Measurements from ENCODE around the gene FAM20A. TPM values are rescaled to one million over a fixed set of nuclear protein-coding genes. Genes with fewer than 3 reads are reported as not detected.

FAM20A gene
- total and polyA plus RNA-seq, 8 donors: 11.4 to 81.3 (median 17.0) TPM; not detected in 1

- no peak for DNase-seq
- peaks cover 0 to 10% (median 3%) of the 10 kb centered on the region in 4 donors for H3K4me1 ChIP-seq
- H3K9me3 ChIP-seq: no peaks in the 10 kb centered on the region
- no peak overlapping the region for H3K27ac ChIP-seq
- no peak overlapping the region for H3K4me3 ChIP-seq
- no peaks in the 10 kb centered on the region for H3K27me3 ChIP-seq
- TF ChIP-seq POLR2AphosphoS5 (IDR thresholded peaks at IDR 0.05) (no peak), CTCF (IDR thresholded peaks at IDR 0.05) (no peak), POLR2A (IDR thresholded peaks at IDR 0.05) (no peak), EP300 (IDR thresholded peaks at IDR 0.05) (no peak)
- no peaks in the 10 kb centered on the region for H3K36me3 ChIP-seq
- intact Hi-C loops (cut with DNase I; ENCODE audit: low total_unique reads): no loop called here
Observed at GRCh38 chr17:68569346-68569745, 31.8 kb downstream of the FAM20A start.

GRCh38 chr17:68568581-68568980, 32.6 kb downstream of the FAM20A start:
- H3K4me1 ChIP-seq: peaks cover 0 to 10% (median 3%) of the 10 kb centered on the region in 4 donors
- 88 to 96% (median 89%) methylated on average over 2 of the region's 2 CpGs for WGBS, 5 donors
- H3K4me3 ChIP-seq: no peak overlapping the region
- H3K27ac ChIP-seq: no peak overlapping the region
- no peak for DNase-seq
- intact Hi-C loops (cut with DNase I; ENCODE audit: low total_unique reads): no loop called here
- no peaks in the 10 kb centered on the region for H3K9me3 ChIP-seq
- no peaks in the 10 kb centered on the region for H3K27me3 ChIP-seq
- H3K36me3 ChIP-seq: no peaks in the 10 kb centered on the region
- TF ChIP-seq POLR2A (IDR thresholded peaks at IDR 0.05) (no peak), POLR2AphosphoS5 (IDR thresholded peaks at IDR 0.05) (no peak), CTCF (IDR thresholded peaks at IDR 0.05) (no peak)

- Histone ChIP-seq H3K4me3 (no peak overlapping the region), H3K4me1 (peaks cover 0 to 10% (median 3%) of the 10 kb centered on the region in 4 donors), H3K27me3 (no peaks in the 10 kb centered on the region), H3K36me3 (no peaks in the 10 kb centered on the region), H3K27ac (peak overlapping the region in 1 of 5 donors; percentile 24), H3K9me3 (no peaks in the 10 kb centered on the region)
- no peak for DNase-seq
- 89 to 93% (median 91%) methylated on average over 8 of the region's 8 CpGs for WGBS, 5 donors
- no peak for TF ChIP-seq EP300 (IDR thresholded peaks at IDR 0.05)
- intact Hi-C loops (cut with DNase I; ENCODE audit: low total_unique reads): no loop called here
Observed at GRCh38 chr17:68567581-68567980, 33.6 kb downstream of the FAM20A start.

GRCh38 chr17:68567035-68567434, 34.1 kb downstream of the FAM20A start:
- H3K27ac ChIP-seq: peak overlapping the region in 1 of 5 donors; percentile 24
- DNase-seq: no peak

More at GRCh38 chr17:68567035-68567434, 34.1 kb downstream of the FAM20A start:
- intact Hi-C loops (cut with DNase I; ENCODE audit: low total_unique reads): no loop called here
- H3K4me1 ChIP-seq: peaks cover 0 to 10% (median 3%) of the 10 kb centered on the region in 4 donors
- 55 to 82% (median 79%) methylated on average over 3 of the region's 3 CpGs for WGBS, 5 donors
- H3K27me3 ChIP-seq: no peaks in the 10 kb centered on the region
- H3K9me3 ChIP-seq: no peaks in the 10 kb centered on the region
- H3K36me3 ChIP-seq: no peaks in the 10 kb centered on the region
- TF ChIP-seq POLR2AphosphoS5 (IDR thresholded peaks at IDR 0.05) (no peak), EP300 (IDR thresholded peaks at IDR 0.05) (no peak), POLR2A (IDR thresholded peaks at IDR 0.05) (no peak), CTCF (IDR thresholded peaks at IDR 0.05) (no peak)
- no peak overlapping the region for H3K4me3 ChIP-seq
